ENCODE data around the gene ACSM5.

GRCh38 chr16:20377181-20377580 is 32.2 kb upstream of the ACSM5 start:
- TF ChIP-seq CTCF (optimal IDR thresholded peaks at IDR 0.05 in 1 of 3, IDR thresholded peaks at IDR 0.05 in 1 of 3, conservative IDR thresholded peaks at IDR 0.05 in 1 of 3; ENCODE audit: extremely low read depth in 1 of 3, insufficient read depth in 2 of 3, low read length in 3 of 3) (no peak), EZH2 (IDR thresholded peaks at IDR 0.05; ENCODE audit: low read length) (no peak)

All from keratinocyte (primary cell).